COR-L47 (cell line): ENCODE results near the gene TSPAN18.

Experiments
- DNase-seq: peaks from one replicate; lab custom pipeline; 2025; lab: John Stamatoyannopoulos, UW

The TSPAN18 gene

GRCh38 chr11:44980533-44981427 is 254.0 kb downstream of the TSPAN18 start:
- no peak for DNase-seq
